Panc1 (cell line): ENCODE measurements around the gene PLEKHA1. TPM values are rescaled to one million over a fixed set of nuclear protein-coding genes. Genes with fewer than 3 reads are reported as not detected.

Source experiments
- ATAC-seq: fragments of 200-7000 bp; cut with Tn5 transposase; 2 replicates; pipeline ENCODE4 v1.9.1; 2020; ENCODE audit warnings: mild to moderate bottlenecking, moderate library complexity
- BruUV-seq: library from RNA; stranded (reverse); fragments of 400-500 nt; replicated peaks from 2 replicates; lab custom pipeline; 2021; lab: Mats Ljungman, UMichigan
- CTCF ChIA-PET: fragments of 300-600 bp; sonication (Branson Sonifier 250); formaldehyde crosslinking; loops from one replicate; lab custom pipeline; 2022; ENCODE audit warnings: antibody characterized with exemption; lab: Charles Lee
- POLR2A ChIA-PET: fragments of 300-600 bp; sonication (Branson Sonifier 250); formaldehyde crosslinking; loops from one replicate; lab custom pipeline; 2022; ENCODE audit warnings: antibody characterized with exemption; lab: Charles Lee
- DNase-seq: peaks from one replicate; pipeline ENCODE4 v3.0.0-alpha.2; 2010; ENCODE audit warnings: low read depth, low spot score
- H3K27ac ChIP-seq: 2 replicates; pipeline ENCODE4 v1.5.1; 2011; ENCODE audit warnings: mild to moderate bottlenecking, low read length, inconsistent platforms
- H3K27me3 ChIP-seq: fragments of 200-500 bp; sonication (Bioruptor generic); 2 replicates; pipeline ENCODE4 v1.6.0; 2014; ENCODE audit warnings: low read length, inconsistent platforms; ENCODE audit not compliant: control insufficient read depth, insufficient read depth
- H3K36me3 ChIP-seq: fragments of 200-500 bp; sonication (Bioruptor generic); 2 replicates; pipeline ENCODE4 v1.5.1; 2014; ENCODE audit warnings: inconsistent platforms, mild to moderate bottlenecking, low read length, moderate library complexity; ENCODE audit not compliant: control insufficient read depth, insufficient read depth
- H3K4me1 ChIP-seq: 2 replicates; pipeline ENCODE4 v1.5.1; 2011; ENCODE audit warnings: inconsistent platforms, mild to moderate bottlenecking, low read length, moderate library complexity; ENCODE audit not compliant: control insufficient read depth, insufficient read depth
- H3K4me3 ChIP-seq, 2 experiments: 2 replicates each; pipeline ENCODE4 v1.5.1; 2011 to 2012; ENCODE audit warnings: low read depth in 2 of 2, low read length in 2 of 2, mild to moderate bottlenecking in 2 of 2, inconsistent platforms in 1 of 2, moderate library complexity in 1 of 2
- H3K9me3 ChIP-seq: fragments of 200-500 bp; sonication (Bioruptor generic); 2 replicates; pipeline ENCODE4 v1.5.1; 2014; ENCODE audit warnings: low read depth, mild to moderate bottlenecking, inconsistent platforms, low read length, moderate library complexity; ENCODE audit not compliant: control insufficient read depth, insufficient read depth
- POLR2AphosphoS5 ChIP-seq: IDR thresholded peaks from 2 replicates; pipeline ENCODE4 v1.6.1; 2012; ENCODE audit warnings: mild to moderate bottlenecking, low read depth, low read length, moderate library complexity
- REST ChIP-seq, 2 experiments: IDR thresholded peaks; 2 replicates each; pipeline ENCODE4 v1.6.1; 2011 to 2012; ENCODE audit warnings: low read depth in 2 of 2, control low read depth in 1 of 2, low read length in 1 of 2, mild to moderate bottlenecking in 1 of 2, moderate library complexity in 1 of 2; ENCODE audit not compliant: insufficient read depth in 1 of 2
- SIN3A ChIP-seq: IDR thresholded peaks from 2 replicates; pipeline ENCODE4 v1.6.1; 2012; ENCODE audit warnings: low read depth, mild to moderate bottlenecking, low read length, moderate library complexity, borderline replicate concordance; ENCODE audit not compliant: insufficient read depth
- TCF7L2 ChIP-seq: IDR thresholded peaks from 2 replicates; pipeline ENCODE4 v1.6.1; 2011; ENCODE audit warnings: mild to moderate bottlenecking, low read depth, low read length, inconsistent platforms
- in situ Hi-C: cut with HindIII; loops from 2 replicates; pipeline ENCODE4 v1.10.0; 2016; ENCODE audit warnings: low sequenced_read_pairs, low pct_unique_long_range_greater_than_20kb
- intact Hi-C: fragments of 100-400 bp; cut with micrococcal nuclease; formaldehyde crosslinking; loops from one replicate; pipeline ENCODE4 v1.10.0; 2022; ENCODE audit not compliant: unreplicated experiment
- total RNA-seq: library from RNA; stranded (reverse); gene quantifications from one replicate; pipeline ENCODE4 v1.2.1, GENCODE V29; 2021; ENCODE audit not compliant: unreplicated experiment
- TF ChIP-seq, protein P1 (sequence below): fragments of 450-650 bp; IDR thresholded peaks from 2 replicates; pipeline ENCODE4 v1.5.1; 2017; ENCODE audit warnings: mild to moderate bottlenecking

PLEKHA1 gene
- total RNA-seq, 1 experiment from 2014 or later: 95.5 TPM

GRCh38 chr10:122458693-122459092, 84.2 kb downstream of the PLEKHA1 start:
- POLR2A ChIA-PET: no interaction called here
- intact Hi-C loops (loop anchor here (10.0 kb wide), 1 partner anchor 106 kb away; the partner anchor contains the start of gene DMBT1), in situ Hi-C loops (no loop called here)
- Histone ChIP-seq H3K4me1 (peaks cover 10% of the 10 kb centered on the region), H3K27me3 (no peaks in the 10 kb centered on the region), H3K27ac (no peak overlapping the region), H3K4me3 (no peak overlapping the region), H3K9me3 (no peaks in the 10 kb centered on the region), H3K36me3 (no peaks in the 10 kb centered on the region)
- DNase-seq (no peak), ATAC-seq (no peak)
- BruUV-seq: no TSS peak
- no peak for TF ChIP-seq TCF7L2
- TF ChIP-seq POLR2AphosphoS5: no peak
- TF ChIP-seq REST (IDR thresholded peaks at IDR 0.05; ENCODE audit: insufficient read depth in 1 of 2, low read depth in 2 of 2, low read length in 1 of 2): no peak
- CTCF ChIA-PET: no interaction called here

GRCh38 chr10:122459561-122460273, 85.2 kb downstream of the PLEKHA1 start:
- intact Hi-C loops (loop anchor here (10.0 kb wide), 1 partner anchor 105 kb away; the partner anchor contains the start of gene DMBT1), in situ Hi-C loops (no loop called here)
- H3K36me3 ChIP-seq: no peaks in the 10 kb centered on the region
- peaks cover 10% of the 10 kb centered on the region for H3K4me1 ChIP-seq
- H3K9me3 ChIP-seq: no peaks in the 10 kb centered on the region
- no TSS peak for BruUV-seq
- DNase-seq (no peak), ATAC-seq (no peak)
- TF ChIP-seq TCF7L2: no peak
- TF ChIP-seq, protein P1, sequence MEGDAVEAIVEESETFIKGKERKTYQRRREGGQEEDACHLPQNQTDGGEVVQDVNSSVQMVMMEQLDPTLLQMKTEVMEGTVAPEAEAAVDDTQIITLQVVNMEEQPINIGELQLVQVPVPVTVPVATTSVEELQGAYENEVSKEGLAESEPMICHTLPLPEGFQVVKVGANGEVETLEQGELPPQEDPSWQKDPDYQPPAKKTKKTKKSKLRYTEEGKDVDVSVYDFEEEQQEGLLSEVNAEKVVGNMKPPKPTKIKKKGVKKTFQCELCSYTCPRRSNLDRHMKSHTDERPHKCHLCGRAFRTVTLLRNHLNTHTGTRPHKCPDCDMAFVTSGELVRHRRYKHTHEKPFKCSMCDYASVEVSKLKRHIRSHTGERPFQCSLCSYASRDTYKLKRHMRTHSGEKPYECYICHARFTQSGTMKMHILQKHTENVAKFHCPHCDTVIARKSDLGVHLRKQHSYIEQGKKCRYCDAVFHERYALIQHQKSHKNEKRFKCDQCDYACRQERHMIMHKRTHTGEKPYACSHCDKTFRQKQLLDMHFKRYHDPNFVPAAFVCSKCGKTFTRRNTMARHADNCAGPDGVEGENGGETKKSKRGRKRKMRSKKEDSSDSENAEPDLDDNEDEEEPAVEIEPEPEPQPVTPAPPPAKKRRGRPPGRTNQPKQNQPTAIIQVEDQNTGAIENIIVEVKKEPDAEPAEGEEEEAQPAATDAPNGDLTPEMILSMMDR: no peak
- no peak for TF ChIP-seq REST (IDR thresholded peaks at IDR 0.05; ENCODE audit: insufficient read depth in 1 of 2, low read depth in 2 of 2, low read length in 1 of 2)
- no peak for TF ChIP-seq POLR2AphosphoS5
- no peak for TF ChIP-seq SIN3A
- ChIA-PET CTCF (no interaction called here), POLR2A (no interaction called here)
- no peak overlapping the region for H3K27ac ChIP-seq
- no peak overlapping the region for H3K4me3 ChIP-seq
- H3K27me3 ChIP-seq: no peaks in the 10 kb centered on the region
